COLO668 (cell line): Measurements from ENCODE around the gene CRYAA.
"Not testable (repeated sequence)": the region's sequence is repeated elsewhere in the genome, so short reads cannot be mapped to it uniquely, and the experiment has no call there.

ENCODE experiments used
- DNase-seq: peaks from one replicate; lab custom pipeline; 2025; ENCODE audit not compliant: unreplicated experiment; lab: John Stamatoyannopoulos, UW

CRYAA gene

DNA sequence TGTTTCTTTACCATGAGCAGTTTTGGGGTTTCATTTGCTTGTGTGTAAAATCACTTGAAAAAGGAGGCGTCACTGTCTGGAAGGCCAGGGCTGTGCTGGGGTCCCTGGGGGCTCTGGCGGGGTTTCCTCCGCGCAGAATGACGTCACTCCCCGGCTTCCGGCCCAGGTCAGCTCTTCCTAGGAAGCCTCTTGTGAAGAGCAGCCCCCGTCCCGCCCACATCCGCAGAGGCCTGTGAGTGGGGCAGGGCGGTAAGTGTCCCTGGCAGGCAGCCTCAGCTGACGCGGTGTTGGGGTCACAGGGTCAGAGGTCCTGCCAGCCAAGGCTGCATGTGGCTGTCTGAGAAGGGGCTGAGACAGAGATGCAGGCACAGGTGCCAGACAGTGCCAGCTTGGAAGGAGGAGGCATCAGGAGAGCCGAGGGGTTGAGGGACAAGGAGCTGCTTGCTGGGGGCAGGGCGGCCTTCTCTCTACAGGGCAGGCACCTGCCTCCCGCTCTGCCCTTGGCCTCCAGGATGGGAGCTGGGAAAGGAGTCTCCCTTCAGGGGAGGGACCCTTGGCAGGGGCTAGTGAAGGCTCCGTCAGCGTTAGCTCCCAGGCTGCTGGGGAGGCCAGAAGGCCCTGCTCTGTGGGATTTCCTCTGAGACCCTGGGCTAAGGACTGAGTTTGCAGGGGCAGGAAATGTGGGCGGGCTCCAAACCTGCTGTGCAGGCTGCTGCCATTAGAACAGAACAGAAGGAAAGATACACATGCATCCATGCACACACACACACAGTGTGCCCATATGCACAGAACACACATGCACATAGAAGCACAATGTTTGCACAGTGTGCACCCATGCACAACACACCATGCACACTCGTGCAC lies 8.5 kb downstream of the CRYAA start:
- DNase-seq: not testable (repeated sequence)

DNA sequence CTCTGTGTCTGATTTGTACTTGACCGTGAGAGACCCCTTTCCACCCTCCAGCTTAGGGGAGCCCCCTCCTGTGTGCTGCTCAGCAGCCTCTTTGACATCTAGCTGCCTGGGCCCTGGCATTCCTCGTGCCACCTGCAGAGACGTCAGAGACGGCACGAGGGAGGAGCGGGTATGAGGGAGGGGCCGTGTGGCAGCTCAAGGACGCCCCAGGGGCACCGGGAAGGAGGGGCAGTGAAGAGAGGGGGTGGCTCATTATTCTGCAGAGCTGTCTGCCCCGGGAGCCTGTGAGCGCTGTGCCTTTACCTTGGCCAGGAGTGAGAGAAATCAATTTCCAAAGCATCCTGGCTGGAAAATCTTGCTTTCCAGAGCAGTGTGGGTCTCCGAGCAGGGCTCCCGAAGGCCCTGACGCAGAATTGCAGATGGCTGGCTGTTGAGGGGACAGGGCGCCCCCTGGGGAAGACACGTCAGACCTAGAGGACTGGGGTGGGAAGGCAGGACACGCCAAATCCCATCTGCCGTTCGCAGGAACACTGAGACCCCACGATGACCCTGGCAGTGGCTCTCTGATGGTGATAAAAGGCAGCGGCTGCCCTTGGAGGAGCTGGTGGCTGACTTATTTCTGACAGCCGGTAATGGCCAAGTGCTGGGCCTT lies 9.5 kb downstream of the CRYAA start:
- not testable (repeated sequence) for DNase-seq

- DNase-seq: not testable (repeated sequence)
These were observed 12.2 kb downstream of the CRYAA start for GRCh38 chr21:43181033-43181432.

DNA sequence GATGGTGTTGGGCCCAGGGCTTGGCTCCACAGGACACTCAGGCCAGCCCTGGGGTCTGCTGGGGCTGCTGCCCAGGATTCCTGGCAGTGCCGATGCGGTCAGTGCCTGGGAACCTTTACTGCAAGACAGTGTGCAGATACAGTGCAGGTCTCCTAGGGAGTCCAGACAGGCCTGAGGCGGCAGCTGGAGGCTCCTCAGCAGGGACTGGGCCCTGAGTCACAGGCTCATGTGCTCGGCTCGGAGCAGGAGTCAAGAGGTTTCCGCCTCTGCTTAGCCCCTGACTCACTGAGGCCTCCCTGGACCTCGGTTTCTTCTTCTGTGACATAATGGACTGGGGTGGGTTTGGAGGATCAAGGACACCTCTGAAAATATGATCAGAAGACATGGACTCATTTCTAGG lies 18.5 kb downstream of the CRYAA start:
- not testable (repeated sequence) for DNase-seq

DNA sequence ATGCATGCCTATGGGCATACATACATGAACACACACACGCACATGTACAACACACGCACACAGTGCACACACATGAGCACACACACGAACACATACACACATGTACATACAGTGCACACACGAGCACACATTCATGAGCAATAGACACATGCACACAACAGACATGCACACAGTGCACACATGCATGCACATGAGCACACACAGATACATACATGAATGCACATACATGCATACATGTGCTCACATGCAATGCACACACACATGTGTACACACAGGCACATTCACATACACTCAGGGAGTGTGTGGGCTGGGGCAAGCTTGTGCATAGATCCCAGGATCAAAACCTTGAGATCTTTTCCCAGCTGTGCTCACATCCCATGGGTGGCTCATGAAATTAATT lies 18.9 kb downstream of the CRYAA start:
- DNase-seq: no peak

DNA sequence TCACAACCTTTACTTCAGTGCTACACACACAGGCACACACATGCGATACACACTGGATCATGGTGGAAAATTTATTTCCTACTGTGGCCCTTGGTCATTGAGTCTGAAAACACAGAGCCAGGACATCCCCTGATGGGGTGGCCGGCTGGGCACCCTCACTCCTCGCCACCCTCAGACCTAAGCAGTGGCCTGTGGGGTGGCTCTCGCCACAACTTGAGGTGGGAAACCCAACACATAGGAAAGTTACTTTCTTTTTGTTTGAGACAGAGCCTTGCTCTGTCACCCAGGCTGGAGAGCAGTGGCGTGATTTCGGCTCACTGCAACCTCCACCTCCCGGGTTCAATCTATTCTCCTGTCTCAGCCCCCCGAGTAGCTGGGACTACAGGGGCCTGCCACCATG lies 19.4 kb downstream of the CRYAA start:
- DNase-seq: no peak

DNA sequence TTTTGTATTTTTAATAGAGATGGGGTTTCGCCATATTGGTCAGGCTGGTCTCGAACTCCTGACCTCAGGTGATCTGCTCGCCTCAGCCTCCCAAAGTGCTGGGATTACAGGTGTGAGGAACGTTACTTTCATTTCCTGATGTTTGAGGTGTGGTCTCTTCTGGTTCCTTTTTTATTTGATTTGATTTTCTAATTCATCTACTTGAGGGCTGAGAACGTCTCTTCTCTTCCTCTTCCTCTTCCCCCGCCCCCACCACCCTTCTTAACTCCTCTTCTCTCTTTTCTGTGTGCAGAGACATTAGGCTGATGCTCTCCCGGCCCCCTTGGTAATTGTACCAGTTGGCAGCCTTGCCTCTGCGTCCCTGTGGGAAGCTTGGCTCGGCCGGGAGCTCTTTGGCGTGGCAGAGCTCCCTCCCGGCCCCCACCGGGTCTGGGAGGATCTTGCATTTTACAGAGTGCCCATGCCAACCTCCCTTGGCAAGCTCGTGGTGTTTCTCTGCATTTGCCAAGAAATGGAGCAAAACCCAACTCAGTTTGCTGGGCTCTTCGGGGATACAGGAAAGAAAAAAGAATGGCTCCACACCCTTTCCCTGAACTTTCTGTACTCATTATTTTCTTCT lies 19.9 kb downstream of the CRYAA start:
- no peak for DNase-seq

GRCh38 chr21:43189936-43190335 lies 21.1 kb downstream of the CRYAA start:
- no peak for DNase-seq

DNA sequence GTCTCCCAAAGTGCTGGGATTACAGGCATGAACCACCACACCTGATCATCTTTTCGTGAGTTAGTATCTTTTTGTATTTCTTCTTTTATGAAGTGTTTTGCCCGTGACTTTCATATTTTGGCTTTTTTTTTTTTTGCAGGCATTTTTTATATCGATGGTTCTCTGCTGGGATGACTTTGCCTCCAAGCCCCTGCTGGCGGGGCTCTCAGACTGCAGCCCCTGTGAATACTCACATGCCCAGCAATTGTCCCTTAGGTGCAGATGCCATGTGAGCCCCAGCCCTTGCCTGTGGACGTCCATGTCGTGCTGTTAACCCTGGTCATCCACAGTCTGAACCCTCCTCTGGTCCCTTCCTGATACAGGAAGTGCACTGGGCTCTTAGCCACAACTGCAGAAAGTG lies 21.7 kb downstream of the CRYAA start:
- DNase-seq: no peak

- DNase-seq: no peak
These were observed 22.1 kb downstream of the CRYAA start for GRCh38 chr21:43190951-43191350.

- no peak for DNase-seq
These were observed 22.7 kb downstream of the CRYAA start for GRCh38 chr21:43191521-43191920.

DNA sequence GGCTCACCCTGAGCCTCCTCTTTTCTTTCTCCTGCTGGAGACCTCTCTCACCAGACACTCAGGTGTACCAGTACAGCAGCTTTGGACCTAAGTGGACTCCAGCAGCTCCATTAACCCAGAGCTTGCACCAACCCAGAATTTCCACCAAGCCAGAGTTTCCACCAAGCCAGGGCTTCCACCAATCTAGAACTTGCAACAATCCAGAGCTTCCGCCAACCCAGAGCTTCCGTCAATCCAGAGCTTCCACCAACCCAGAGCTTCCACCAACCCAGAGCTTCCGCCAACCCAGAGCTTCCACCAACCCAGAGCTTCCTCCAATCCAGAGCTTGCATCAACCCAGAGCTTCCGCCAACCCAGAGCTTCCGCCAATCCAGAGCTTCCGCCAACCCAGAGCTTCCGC lies 23.2 kb downstream of the CRYAA start:
- DNase-seq: no peak

DNA sequence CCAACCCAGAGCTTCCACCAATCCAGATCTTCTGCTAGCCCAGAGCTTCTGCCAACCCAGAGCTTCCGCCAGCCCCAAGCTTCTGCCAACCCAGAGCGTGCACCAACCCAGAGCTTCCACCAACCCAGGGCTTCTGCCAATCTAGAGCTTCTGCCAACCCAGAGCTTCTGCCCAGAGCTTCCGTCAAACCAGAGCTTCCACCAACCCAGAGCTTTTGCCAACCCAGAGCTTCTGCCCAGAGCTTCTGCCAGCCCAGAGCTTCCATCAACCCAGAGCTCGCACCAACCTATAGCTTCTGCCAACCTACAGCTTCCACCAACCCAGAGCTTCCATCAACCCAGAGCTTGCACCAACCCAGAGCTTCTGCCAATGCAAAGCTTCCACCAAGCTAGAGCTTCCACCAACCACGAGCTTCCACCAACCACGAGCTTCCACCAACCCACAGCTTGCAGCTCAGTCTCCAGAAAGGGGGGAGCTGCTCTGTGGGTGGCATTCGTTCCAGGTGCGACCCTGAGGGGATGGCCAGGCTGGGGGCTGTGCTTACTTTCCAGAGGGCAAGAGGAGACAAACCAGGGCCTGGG lies 23.8 kb downstream of the CRYAA start:
- DNase-seq: no peak

GRCh38 chr21:43193088-43193650 lies 24.4 kb downstream of the CRYAA start:
- DNase-seq: no peak

- DNase-seq: no peak
These were observed 25.0 kb downstream of the CRYAA start for GRCh38 chr21:43193651-43194302.

DNA sequence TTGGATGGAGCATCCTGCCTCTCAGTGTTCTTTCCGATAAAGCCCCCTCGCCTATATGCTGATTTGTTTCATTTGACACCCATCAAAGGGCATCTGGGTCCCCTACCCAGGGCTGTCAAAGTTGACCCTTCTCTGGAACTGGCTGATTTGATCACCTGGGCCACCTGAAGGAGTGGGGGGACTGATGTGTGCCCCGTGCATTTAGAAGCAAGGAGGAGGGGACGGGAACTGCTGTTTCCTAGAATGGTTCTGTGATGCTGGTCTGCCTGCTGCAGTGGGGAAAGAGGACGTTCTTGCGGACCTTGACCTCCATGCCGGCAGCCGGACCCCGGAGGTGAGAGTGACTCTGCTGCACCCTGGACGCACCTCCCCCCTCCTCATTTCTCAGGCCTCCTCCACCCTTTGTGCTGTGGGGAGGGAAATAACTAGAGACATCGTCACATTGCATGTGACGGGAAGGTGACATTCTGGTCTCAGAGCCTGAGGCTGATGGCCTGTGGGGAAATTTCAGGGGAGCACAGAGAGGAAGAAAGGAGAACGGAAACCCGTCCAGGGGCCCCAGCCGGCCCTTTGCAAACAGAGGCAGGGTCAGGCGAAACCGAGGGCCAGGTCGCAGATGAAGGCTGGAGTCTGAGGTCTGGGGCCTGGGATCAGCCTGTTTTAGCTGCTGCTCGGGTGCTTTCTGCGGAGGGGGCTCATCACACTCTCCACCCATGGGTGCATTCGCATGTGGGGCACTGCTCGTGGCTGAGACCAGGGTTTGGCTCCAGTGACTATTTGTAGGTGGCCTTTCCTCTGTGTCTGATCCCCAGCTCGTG lies 25.7 kb downstream of the CRYAA start:
- no peak for DNase-seq

DNA sequence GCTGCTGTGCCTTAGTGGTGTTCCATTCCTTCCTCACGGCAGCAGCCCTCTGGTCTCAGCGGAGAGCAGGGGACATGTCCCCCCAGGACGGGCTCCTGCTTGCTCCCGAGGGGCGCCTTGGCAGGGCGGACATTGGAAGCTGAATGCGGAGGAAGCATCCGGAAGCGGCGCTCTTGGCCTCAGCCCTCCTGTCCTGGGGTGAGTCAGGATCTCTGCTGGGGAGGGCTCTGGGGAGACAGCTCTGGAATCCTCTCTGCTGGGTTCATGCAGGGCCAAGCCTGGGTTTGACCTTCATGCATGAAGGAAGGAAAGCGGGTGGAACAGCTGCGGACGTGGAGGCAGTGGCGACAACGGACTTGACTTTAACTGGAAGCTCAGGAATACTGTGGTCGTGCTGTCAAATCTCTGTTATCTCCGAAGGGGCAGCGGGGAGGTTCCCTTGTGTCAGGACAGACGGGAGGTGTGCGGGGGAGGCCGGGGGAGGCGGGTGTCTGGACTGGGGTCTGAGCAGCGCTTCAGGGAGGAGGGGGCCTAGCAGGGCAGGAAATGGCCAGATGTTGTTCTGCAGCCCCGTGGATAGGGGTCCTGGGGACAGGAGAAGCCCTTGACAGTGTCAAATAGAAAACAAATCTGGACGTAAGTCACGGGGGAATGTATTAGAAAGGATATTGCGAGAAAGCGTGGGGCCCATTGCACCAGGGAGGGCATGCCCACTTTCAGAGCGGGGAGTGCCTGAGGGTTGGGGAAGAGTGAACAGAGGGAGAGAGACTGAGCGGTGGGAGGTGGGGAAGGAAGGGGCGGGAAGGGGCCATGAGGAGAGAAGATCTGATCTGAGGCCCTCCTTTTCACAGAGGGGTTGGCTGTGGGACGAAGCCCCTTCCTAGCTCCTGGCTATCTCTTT lies 26.6 kb downstream of the CRYAA start:
- no peak for DNase-seq

DNA sequence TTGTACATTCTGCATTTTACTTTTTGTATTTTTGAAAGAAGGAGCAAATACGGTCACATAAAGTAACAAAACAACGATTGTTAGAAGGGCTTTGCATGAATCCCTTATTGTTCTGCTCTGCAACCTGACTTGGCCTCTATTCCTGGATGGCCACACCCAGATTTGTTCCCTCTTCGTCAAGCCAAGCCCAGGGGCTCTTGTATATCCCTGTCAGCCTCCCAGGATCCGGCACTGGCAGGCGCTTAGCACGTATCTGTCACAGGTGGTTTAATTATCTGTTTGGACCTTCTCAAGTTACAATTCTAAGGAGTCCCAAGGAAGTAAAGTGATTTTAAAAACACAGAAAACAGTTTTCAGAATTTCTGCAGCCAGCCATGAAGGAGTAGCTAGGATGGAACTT lies 28.0 kb downstream of the CRYAA start:
- no peak for DNase-seq

- DNase-seq: no peak
These were observed 29.6 kb downstream of the CRYAA start for GRCh38 chr21:43198376-43198775.
